ENCODE data around the gene ZDHHC20. TPM values are rescaled to one million over a fixed set of nuclear protein-coding genes. Genes with fewer than 3 reads are reported as not detected.

ZDHHC20 gene
- total RNA-seq, 4 donors from 2014 or later: 75.8 to 90.2 (median 79.3) TPM

GRCh38 chr13:21341637-21342422, 117.3 kb downstream of the ZDHHC20 start:
- Histone ChIP-seq H3K27me3 (no peaks in the 10 kb centered on the region), H3K4me1 (no peaks in the 10 kb centered on the region), H3K27ac (no peak overlapping the region), H3K4me3 (replicated peaks in 1 of 3) (no peak overlapping the region), H3K36me3 (no peaks in the 10 kb centered on the region), H3K9me3 (no peaks in the 10 kb centered on the region)
- TF ChIP-seq CTCF (IDR thresholded peaks at IDR 0.05) (no peak), POLR2A (IDR thresholded peaks at IDR 0.05) (no peak)
- WGBS, 2 donors: 81 to 84% methylated on average over 16 to 19 of the region's 19 CpGs
- DNase-seq: no peak
- intact Hi-C loops (cut with DNase I): no loop called here

- DNase-seq: no peak
- WGBS, 2 donors: 21 to 22% methylated on average over 4 of the region's 4 CpGs
- no peak overlapping the region for H3K27ac ChIP-seq
- TF ChIP-seq CTCF (IDR thresholded peaks at IDR 0.05) (no peak), POLR2A (IDR thresholded peaks at IDR 0.05) (no peak)
- no peaks in the 10 kb centered on the region for H3K36me3 ChIP-seq
- H3K4me1 ChIP-seq: no peaks in the 10 kb centered on the region
- no peaks in the 10 kb centered on the region for H3K9me3 ChIP-seq
- no peaks in the 10 kb centered on the region for H3K27me3 ChIP-seq
- no peak overlapping the region for H3K4me3 ChIP-seq (replicated peaks in 1 of 3)
- intact Hi-C loops (cut with DNase I): no loop called here
Observed at GRCh38 chr13:21338639-21339278, 120.3 kb downstream of the ZDHHC20 start.

- no peak overlapping the region for H3K4me3 ChIP-seq (replicated peaks in 1 of 3)
- H3K4me1 ChIP-seq: no peaks in the 10 kb centered on the region
- no peak for DNase-seq
- TF ChIP-seq POLR2A (IDR thresholded peaks at IDR 0.05): no peak
- no peak for TF ChIP-seq CTCF (IDR thresholded peaks at IDR 0.05)
- no peaks in the 10 kb centered on the region for H3K27me3 ChIP-seq
- intact Hi-C loops (cut with DNase I): no loop called here
- H3K27ac ChIP-seq: no peak overlapping the region
- H3K9me3 ChIP-seq: no peaks in the 10 kb centered on the region
- WGBS, 2 donors: 79 to 88% methylated on average over 5 to 6 of the region's 6 CpGs
- no peaks in the 10 kb centered on the region for H3K36me3 ChIP-seq
Observed at GRCh38 chr13:21338156-21338555, 120.9 kb downstream of the ZDHHC20 start.

- no peaks in the 10 kb centered on the region for H3K4me1 ChIP-seq
- H3K4me3 ChIP-seq (replicated peaks in 1 of 3): no peak overlapping the region
- H3K9me3 ChIP-seq: no peaks in the 10 kb centered on the region
- no peaks in the 10 kb centered on the region for H3K36me3 ChIP-seq
- DNase-seq: no peak
- WGBS, 2 donors: 51 to 55% methylated on average over 5 to 7 of the region's 10 CpGs
- TF ChIP-seq POLR2A (IDR thresholded peaks at IDR 0.05) (no peak), CTCF (IDR thresholded peaks at IDR 0.05) (no peak)
- intact Hi-C loops (cut with DNase I): no loop called here
- no peaks in the 10 kb centered on the region for H3K27me3 ChIP-seq
- no peak overlapping the region for H3K27ac ChIP-seq
Observed at GRCh38 chr13:21336609-21337349, 122.3 kb downstream of the ZDHHC20 start.

Measured in thyroid gland (tissue), 4 donors.